Endometrial microvascular endothelial cells (primary cell): ENCODE data around the gene NPPA. TPM values are rescaled to one million over a fixed set of nuclear protein-coding genes. Genes with fewer than 3 reads are reported as not detected.

Experiments
- in situ Hi-C: cut with HindIII; loops from 2 replicates; pipeline ENCODE4 v1.10.0; 2017; ENCODE audit warnings: low sequenced_read_pairs, low pct_unique_long_range_greater_than_20kb; ENCODE audit errors: inconsistent ontology term
- total RNA-seq: library from RNA; depleted of rRNA; stranded (reverse); fragments of >200 nt; gene quantifications from one replicate; pipeline ENCODE4 v1.2.3, GENCODE V29; 2015; ENCODE audit errors: inconsistent ontology term

The NPPA gene
- total RNA-seq, 1 donor from 2014 or later: not detected

DNA sequence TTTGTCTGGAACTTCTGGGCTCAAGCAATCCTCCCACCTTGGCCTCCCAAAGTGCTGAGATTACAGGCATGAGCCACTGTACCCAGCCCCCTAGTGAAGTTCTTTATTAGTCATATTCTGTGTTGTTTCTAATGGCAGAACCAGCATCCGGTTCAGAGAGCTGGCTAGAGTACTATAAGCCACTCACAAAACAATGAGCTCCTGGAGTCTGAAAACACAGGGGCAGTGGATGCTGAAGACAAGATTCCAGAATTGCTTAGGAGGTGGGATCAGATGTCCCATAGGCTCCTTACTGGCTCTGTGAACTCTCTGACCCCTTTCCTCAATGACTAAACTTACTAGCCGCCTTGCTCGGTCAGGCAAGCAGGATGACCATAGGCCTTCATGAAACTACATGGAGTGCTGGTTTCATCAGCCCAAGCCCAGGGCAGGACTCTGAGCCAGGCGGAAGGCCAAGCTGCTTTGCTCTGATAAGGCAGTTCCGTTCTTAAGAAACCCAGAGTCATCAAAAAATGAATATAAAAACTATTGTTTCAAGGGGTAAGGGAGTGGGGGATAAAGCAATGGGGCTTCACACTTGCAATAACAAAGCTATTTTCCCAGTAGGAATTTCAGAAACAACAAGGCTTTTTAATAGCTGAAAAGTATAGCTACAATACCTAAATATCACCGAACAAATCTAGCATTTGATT, 49.9 kb downstream of the NPPA start:
- in situ Hi-C loops: no loop called here

- in situ Hi-C loops: no loop called here
Observed at GRCh38 chr1:11796036-11796828, 51.4 kb downstream of the NPPA start.

Other genes starting within 250 kb of the NPPA start
- not detected for gene FBXO2, start 193.4 kb downstream of the NPPA start, total RNA-seq
- gene FBXO44, start 192.9 kb downstream of the NPPA start, total RNA-seq: 8.5 TPM
- 3.8 TPM for gene FBXO6, start 183.6 kb downstream of the NPPA start, total RNA-seq
- gene MAD2L2, start 166.6 kb downstream of the NPPA start, total RNA-seq: 43.9 TPM
- gene DRAXIN, start 156.1 kb downstream of the NPPA start, total RNA-seq: not detected
- 79.3 TPM for gene AGTRAP, start 111.6 kb downstream of the NPPA start, total RNA-seq
- not detected for gene C1orf167, start 85.6 kb downstream of the NPPA start, total RNA-seq
- gene MTHFR, start 41.8 kb downstream of the NPPA start, total RNA-seq: 19.0 TPM
- 4.5 TPM for gene CLCN6, start 41.6 kb downstream of the NPPA start, total RNA-seq
- gene NPPB, start 11.2 kb upstream of the NPPA start, total RNA-seq: not detected
- 113 TPM for gene KIAA2013, start 78.6 kb upstream of the NPPA start, total RNA-seq
- 394 TPM for gene PLOD1, start 86.9 kb upstream of the NPPA start, total RNA-seq
- 142 TPM for gene MFN2, start 132.7 kb upstream of the NPPA start, total RNA-seq
- gene MIIP, start 171.7 kb upstream of the NPPA start, total RNA-seq: 50.9 TPM
- not detected for gene TNFRSF8, start 215.5 kb upstream of the NPPA start, total RNA-seq